HepG2 (cell line): ENCODE data around the gene ZNF513. TPM values are rescaled to one million over a fixed set of nuclear protein-coding genes. Genes with fewer than 3 reads are reported as not detected.

Source experiments
- CENPBD1 ChIP-seq: sonication (generic); formaldehyde crosslinking; IDR thresholded peaks from 2 replicates; pipeline ENCODE4 v1.8.0; 2022; ENCODE audit warnings: missing genetic modification reagents, low read depth, mild to moderate bottlenecking, borderline replicate concordance
- CREB1 ChIP-seq, 2 experiments: fragments of 450-650 bp in 1 of 2; IDR thresholded peaks; 2 replicates each; pipeline ENCODE4 v1.6.1; 2016 to 2017; ENCODE audit warnings: control low read depth in 1 of 2, mild to moderate bottlenecking in 1 of 2, missing compliant biosample characterization in 1 of 2, missing genetic modification characterization in 1 of 2
- DMTF1 ChIP-seq: sonication (generic); formaldehyde crosslinking; IDR thresholded peaks from 2 replicates; pipeline ENCODE4 v1.4.0; 2020; ENCODE audit warnings: mild to moderate bottlenecking, missing genetic modification reagents
- DPF2 ChIP-seq: sonication (generic); formaldehyde crosslinking; IDR thresholded peaks from 2 replicates; pipeline ENCODE4 v1.4.0; 2020; ENCODE audit warnings: mild to moderate bottlenecking, low read depth, missing genetic modification reagents, borderline replicate concordance
- HOXA5 ChIP-seq: sonication (generic); formaldehyde crosslinking; IDR thresholded peaks from 2 replicates; pipeline ENCODE4 v1.4.0; 2020; ENCODE audit warnings: missing genetic modification reagents
- JARID2 ChIP-seq: sonication (generic); formaldehyde crosslinking; IDR thresholded peaks from 2 replicates; pipeline ENCODE4 v1.8.1; 2023; ENCODE audit warnings: missing genetic modification reagents, inconsistent platforms; ENCODE audit not compliant: insufficient replicate concordance
- MAZ ChIP-seq, 2 experiments: sonication (generic) in 1 of 2; formaldehyde crosslinking in 1 of 2; IDR thresholded peaks; 2 replicates each; pipeline versions ENCODE4 v1.5.0 to v1.6.1; 2012 to 2020; ENCODE audit warnings: low read depth in 2 of 2, mild to moderate bottlenecking in 2 of 2, borderline replicate concordance in 1 of 2, improper control_type of control experiment in 1 of 2, low read length in 1 of 2, missing genetic modification reagents in 1 of 2, moderate library complexity in 1 of 2
- PTBP1 ChIP-seq: fragments of 200-400 bp; formaldehyde crosslinking; IDR thresholded peaks from 2 replicates; pipeline ENCODE4 v1.6.1; 2018; ENCODE audit warnings: low read length, low read depth; ENCODE audit not compliant: poor library complexity, severe bottlenecking
- RBM39 ChIP-seq: fragments of 200-400 bp; formaldehyde crosslinking; IDR thresholded peaks from one replicate; pipeline ENCODE4 v1.6.1; 2018; ENCODE audit warnings: antibody characterized with exemption, mild to moderate bottlenecking, low read depth, low read length; ENCODE audit not compliant: poor library complexity, severe bottlenecking
- SALL2 ChIP-seq: sonication (generic); formaldehyde crosslinking; IDR thresholded peaks from 2 replicates; pipeline ENCODE4 v1.8.1; 2023; ENCODE audit warnings: mild to moderate bottlenecking, missing genetic modification reagents, inconsistent platforms
- SNAPC2 ChIP-seq: sonication (generic); formaldehyde crosslinking; IDR thresholded peaks from 2 replicates; pipeline ENCODE4 v1.8.1; 2022; ENCODE audit warnings: mild to moderate bottlenecking, missing genetic modification reagents
- SOX13 ChIP-seq, 3 experiments: fragments of 450-650 bp in 1 of 3; sonication (generic) in 1 of 3; formaldehyde crosslinking in 1 of 3; IDR thresholded peaks in 2 of 3; conservative IDR thresholded peaks in 1 of 3; 2 replicates each; pipeline versions ENCODE4 v1.5.0 to v1.6.1; 2016 to 2020; ENCODE audit warnings: antibody characterized with exemption in 1 of 3, mild to moderate bottlenecking in 1 of 3, missing compliant biosample characterization in 1 of 3, missing genetic modification reagents in 1 of 3, moderate library complexity in 1 of 3
- TBX3 ChIP-seq: fragments of 450-650 bp; IDR thresholded peaks from 2 replicates; pipeline ENCODE4 v1.6.1; 2017; ENCODE audit warnings: antibody characterized with exemption, mild to moderate bottlenecking, inconsistent platforms, borderline replicate concordance
- ZBTB3 ChIP-seq: sonication (generic); formaldehyde crosslinking; IDR thresholded peaks from 2 replicates; pipeline ENCODE4 v1.4.0; 2020; ENCODE audit warnings: low read depth, mild to moderate bottlenecking, moderate library complexity, missing genetic modification reagents, borderline replicate concordance
- ZNF605 ChIP-seq: sonication (generic); formaldehyde crosslinking; IDR thresholded peaks from 2 replicates; pipeline ENCODE4 v1.8.0; 2022; ENCODE audit warnings: mild to moderate bottlenecking, missing genetic modification reagents
- ZNF672 ChIP-seq: sonication (generic); formaldehyde crosslinking; IDR thresholded peaks from 2 replicates; pipeline ENCODE4 v1.8.1; 2022; ENCODE audit warnings: missing genetic modification reagents
- ZSCAN22 ChIP-seq: sonication (generic); formaldehyde crosslinking; IDR thresholded peaks from 2 replicates; pipeline ENCODE4 v1.4.0; 2020; ENCODE audit warnings: mild to moderate bottlenecking, missing genetic modification reagents
- polyA plus RNA-seq, 8 experiments: library from polyadenylated mRNA; depleted of rRNA in 3 of 8; stranded (reverse) in 7 of 8; unstranded in 1 of 8; fragments of >200 nt; fragmentation: Illumina TruSeq in 4 of 8; extraction: Trizol in 4 of 8; gene quantifications; 2 replicates each; pipeline versions ENCODE4 v1.2.1 to v1.2.3, GENCODE V29; 2011 to 2016; ENCODE audit warnings: low read depth in 4 of 8, missing spikeins in 1 of 8, mixed read lengths in 1 of 8; ENCODE audit not compliant: insufficient read depth in 1 of 8
- total RNA-seq, 5 experiments: library from RNA; depleted of rRNA; stranded (reverse); fragments of >200 nt; fragmentation: Illumina TruSeq; extraction: Trizol; gene quantifications; 2 replicates each; pipeline ENCODE4 v1.2.3, GENCODE V29; 2016; ENCODE audit warnings: low read depth in 1 of 5
- TF ChIP-seq, protein P1 (sequence below): sonication (generic); formaldehyde crosslinking; IDR thresholded peaks from 2 replicates; pipeline ENCODE4 v1.4.0; 2020; ENCODE audit warnings: missing genetic modification reagents
- TF ChIP-seq, protein P2 (sequence below): sonication (generic); formaldehyde crosslinking; IDR thresholded peaks from 2 replicates; pipeline ENCODE4 v1.8.1; 2023; ENCODE audit warnings: mild to moderate bottlenecking, inconsistent platforms, moderate library complexity, missing genetic modification reagents, borderline replicate concordance

ZNF513 gene
- total and polyA plus RNA-seq, 2 of the 13 experiments (the other 11 are each of a cell fraction or from before 2014, with no cell fraction given): 4.9 to 6.3 TPM

DNA sequence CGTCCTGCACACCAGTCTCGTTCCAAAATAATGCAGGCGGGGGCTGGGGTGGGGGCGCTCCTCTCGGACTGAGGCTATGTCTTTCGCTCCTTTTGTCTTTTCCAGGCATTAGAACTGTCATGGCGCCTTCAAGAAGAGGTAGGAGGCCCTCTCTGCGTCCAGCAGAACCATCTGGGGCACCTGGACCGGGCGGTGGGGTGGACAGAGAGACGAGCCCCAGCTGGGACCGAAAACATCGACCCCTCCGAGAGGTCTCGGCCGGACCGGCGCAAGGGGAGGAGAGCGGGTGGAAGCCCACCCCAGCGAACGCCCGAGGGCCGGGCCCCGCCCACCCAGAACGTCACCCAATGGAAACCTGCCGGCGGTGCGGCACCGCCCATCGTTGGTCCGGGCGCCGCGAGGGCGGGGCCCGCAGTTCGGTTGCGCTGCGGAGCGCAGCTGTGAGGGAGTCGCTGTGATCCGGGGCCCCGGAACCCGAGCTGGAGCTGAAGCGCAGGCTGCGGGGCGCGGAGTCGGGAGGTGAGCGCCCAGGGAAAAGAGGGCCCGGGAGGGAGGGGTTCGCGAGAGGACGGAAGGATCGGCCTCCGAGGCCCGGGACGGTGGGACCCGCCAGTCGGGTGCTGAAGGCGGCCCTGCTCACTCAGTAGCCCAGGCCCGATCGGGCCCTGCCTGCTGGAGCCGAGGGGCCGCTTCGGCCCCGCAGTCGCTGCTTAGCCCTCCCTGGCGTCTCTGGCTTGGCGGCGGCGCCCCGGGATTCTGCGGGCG lies 47.9 kb upstream of the ZNF513 start, which contains the start of gene NRBP1 (continued):
- TF ChIP-seq CREB1 (IDR thresholded peaks at IDR 0.05) (peak; percentile 69; the same call in 1 of the 2 replicates), CREB1 (CRISPR knock-in tag; IDR thresholded peaks at IDR 0.05) (peak; percentile 76), TBX3 (no peak; the same call in 1 of the 2 replicates), SALL2 (CRISPR knock-in tag) (peak; percentile 42; the same call in 1 of the 2 replicates), SNAPC2 (CRISPR knock-in tag) (no peak), DPF2 (CRISPR knock-in tag) (no peak), ZNF605 (CRISPR knock-in tag) (peak; percentile 67), ZSCAN22 (CRISPR knock-in tag) (no peak; the same call in 1 of the 2 replicates), MAZ (IDR thresholded peaks at IDR 0.05; ENCODE audit: borderline replicate concordance, low read depth, low read length) (no peak; the same call in 1 of the 2 replicates), MAZ (CRISPR knock-in tag; IDR thresholded peaks at IDR 0.05; ENCODE audit: low read depth) (peak; percentile 76), SOX13 (IDR thresholded peaks at IDR 0.05) (peak; percentile 68), SOX13 (CRISPR knock-in tag; conservative IDR thresholded peaks at IDR 0.05 in 1 of 2, IDR thresholded peaks at IDR 0.05 in 1 of 2) (peak; percentile 33 to 48; a peak in 2 of 4 replicates), ZBTB3 (CRISPR knock-in tag) (no peak; the same call in 1 of the 2 replicates), RBM39 (peak; percentile 76), DMTF1 (CRISPR knock-in tag) (peak; percentile 84; the same call in 1 of the 2 replicates), HOXA5 (CRISPR knock-in tag) (peak; percentile 97), CENPBD1 (no peak; the same call in 1 of the 2 replicates), ZNF672 (CRISPR knock-in tag) (no peak), PTBP1 (peak; percentile 87), JARID2 (CRISPR knock-in tag) (no peak)
- TF ChIP-seq, protein P1, sequence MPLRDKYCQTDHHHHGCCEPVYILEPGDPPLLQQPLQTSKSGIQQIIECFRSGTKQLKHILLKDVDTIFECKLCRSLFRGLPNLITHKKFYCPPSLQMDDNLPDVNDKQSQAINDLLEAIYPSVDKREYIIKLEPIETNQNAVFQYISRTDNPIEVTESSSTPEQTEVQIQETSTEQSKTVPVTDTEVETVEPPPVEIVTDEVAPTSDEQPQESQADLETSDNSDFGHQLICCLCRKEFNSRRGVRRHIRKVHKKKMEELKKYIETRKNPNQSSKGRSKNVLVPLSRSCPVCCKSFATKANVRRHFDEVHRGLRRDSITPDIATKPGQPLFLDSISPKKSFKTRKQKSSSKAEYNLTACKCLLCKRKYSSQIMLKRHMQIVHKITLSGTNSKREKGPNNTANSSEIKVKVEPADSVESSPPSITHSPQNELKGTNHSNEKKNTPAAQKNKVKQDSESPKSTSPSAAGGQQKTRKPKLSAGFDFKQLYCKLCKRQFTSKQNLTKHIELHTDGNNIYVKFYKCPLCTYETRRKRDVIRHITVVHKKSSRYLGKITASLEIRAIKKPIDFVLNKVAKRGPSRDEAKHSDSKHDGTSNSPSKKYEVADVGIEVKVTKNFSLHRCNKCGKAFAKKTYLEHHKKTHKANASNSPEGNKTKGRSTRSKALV: 0 out of 2 replicates have a peak, but pooled peaks have one; percentile 36
- TF ChIP-seq, protein P2, sequence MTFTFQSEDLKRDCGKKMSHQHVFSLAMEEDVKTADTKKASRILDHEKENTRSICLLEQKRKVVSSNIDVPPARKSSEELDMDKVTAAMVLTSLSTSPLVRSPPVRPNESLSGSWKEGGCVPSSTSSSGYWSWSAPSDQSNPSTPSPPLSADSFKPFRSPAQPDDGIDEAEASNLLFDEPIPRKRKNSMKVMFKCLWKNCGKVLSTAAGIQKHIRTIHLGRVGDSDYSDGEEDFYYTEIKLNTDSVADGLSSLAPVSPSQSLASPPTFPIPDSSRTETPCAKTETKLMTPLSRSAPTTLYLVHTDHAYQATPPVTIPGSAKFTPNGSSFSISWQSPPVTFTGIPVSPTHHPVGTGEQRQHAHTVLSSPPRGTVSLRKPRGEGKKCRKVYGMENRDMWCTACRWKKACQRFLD (CRISPR knock-in tag): peak; percentile 5; the same call in 1 of the 2 replicates
